NT2/D1 (cell line): ENCODE results near the gene WNK1.

Experiments
- YY1 ChIP-seq: IDR thresholded peaks from 2 replicates; pipeline ENCODE4 v1.6.1; 2011; ENCODE audit not compliant: insufficient read length, insufficient read depth
- ZNF274 ChIP-seq: IDR thresholded peaks from 2 replicates; pipeline ENCODE4 v1.6.1; 2011; ENCODE audit warnings: mild to moderate bottlenecking, low read depth, low read length

- TF ChIP-seq YY1 (no peak), ZNF274 (no peak)
Observed at GRCh38 chr12:913919-914698, 161.7 kb downstream of the WNK1 start.
